ENCODE data around the gene CYP2R1.

CYP2R1 gene

DNA sequence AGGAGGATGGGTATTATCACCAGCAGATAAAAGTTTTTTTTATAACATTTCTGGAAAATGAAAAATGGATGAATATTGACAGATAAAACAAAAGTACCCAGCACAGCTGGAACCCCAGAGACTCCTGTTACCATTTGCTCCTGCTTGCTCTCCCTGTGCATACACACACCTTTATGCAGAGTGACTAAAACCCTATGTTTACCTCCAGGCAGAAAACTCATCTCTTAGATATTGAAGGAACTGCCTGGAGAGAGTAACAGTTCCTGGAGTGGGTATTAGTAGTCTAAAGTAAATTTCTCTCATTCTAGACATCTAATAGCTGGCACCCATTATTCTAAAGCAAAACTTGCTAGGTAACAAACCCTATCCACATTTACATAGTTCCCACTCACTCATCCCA is 38.0 kb downstream of the CYP2R1 start:
- no peaks in the 10 kb centered on the region for H3K79me2 ChIP-seq (ENCODE audit: low read length)
- no peak overlapping the region for H2AFZ ChIP-seq (ENCODE audit: low read depth, low read length)
- H3K9ac ChIP-seq (ENCODE audit: low read length), result no peak overlapping the region
- no peaks in the 10 kb centered on the region for H4K20me1 ChIP-seq (ENCODE audit: insufficient read depth, low read length)
- H3K4me1 ChIP-seq (ENCODE audit: low read length), result peaks cover 5% of the 10 kb centered on the region
- no peak overlapping the region for H3K4me2 ChIP-seq (ENCODE audit: low read length)
- no peaks in the 10 kb centered on the region for H3K27me3 ChIP-seq (ENCODE audit: low read depth, low read length)
- no peak for TF ChIP-seq EZH2phosphoT487 (IDR thresholded peaks at IDR 0.05; ENCODE audit: low read depth)
- no peak for TF ChIP-seq CTCF (IDR thresholded peaks at IDR 0.05; ENCODE audit: low read depth, low read length)
- H3K4me3 ChIP-seq (ENCODE audit: low read length), result no peak overlapping the region
- H3K27ac ChIP-seq (ENCODE audit: low read length), result no peak overlapping the region
- H3K36me3 ChIP-seq (replicated peaks; ENCODE audit: low read depth, low read length), result no peaks in the 10 kb centered on the region
- 0 out of 2 replicates have a peak, but pooled peaks cover 4% of the 10 kb centered on the region for H3K9me3 ChIP-seq (ENCODE audit: insufficient read depth, low read length)

DNA sequence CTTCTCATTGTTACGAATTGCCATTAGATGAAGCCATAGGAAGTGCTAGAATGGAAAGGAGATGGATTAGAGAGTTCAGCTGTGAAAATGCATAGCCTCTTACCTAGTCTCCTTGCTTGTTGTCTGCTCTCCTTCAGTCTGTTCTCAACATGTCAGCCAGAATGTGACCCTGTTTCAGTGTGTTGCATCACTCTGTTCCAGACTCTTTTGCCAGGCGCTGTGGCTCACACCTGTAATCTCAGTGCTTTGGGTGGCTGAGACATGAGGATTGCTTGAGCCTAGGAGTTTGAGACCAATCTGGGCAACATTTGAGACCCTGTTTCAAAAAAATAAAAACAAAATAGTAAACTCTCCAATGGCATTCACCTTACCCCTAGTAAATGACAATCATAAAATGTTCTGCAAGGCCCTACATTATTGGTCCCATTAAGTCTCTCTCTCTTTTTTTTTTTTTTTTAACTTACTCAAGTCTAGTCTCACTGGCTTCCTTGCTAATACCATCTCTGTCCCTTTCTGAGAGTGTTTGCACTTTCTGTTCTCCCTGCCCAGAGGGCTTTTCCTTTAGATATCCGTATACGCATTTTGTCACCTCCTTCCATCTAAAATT is 39.4 kb downstream of the CYP2R1 start:
- H3K79me2 ChIP-seq (ENCODE audit: low read length), result no peaks in the 10 kb centered on the region
- H3K27ac ChIP-seq (ENCODE audit: low read length), result no peak overlapping the region
- H3K4me3 ChIP-seq (ENCODE audit: low read length), result no peak overlapping the region
- H2AFZ ChIP-seq (ENCODE audit: low read depth, low read length), result no peak overlapping the region
- H3K4me1 ChIP-seq (ENCODE audit: low read length), result peaks cover 5% of the 10 kb centered on the region
- H4K20me1 ChIP-seq (ENCODE audit: insufficient read depth, low read length), result no peaks in the 10 kb centered on the region
- 0 out of 2 replicates have a peak, but pooled peaks cover 4% of the 10 kb centered on the region for H3K9me3 ChIP-seq (ENCODE audit: insufficient read depth, low read length)
- no peak overlapping the region for H3K4me2 ChIP-seq (ENCODE audit: low read length)
- no peaks in the 10 kb centered on the region for H3K27me3 ChIP-seq (ENCODE audit: low read depth, low read length)
- no peaks in the 10 kb centered on the region for H3K36me3 ChIP-seq (replicated peaks; ENCODE audit: low read depth, low read length)
- TF ChIP-seq EZH2phosphoT487 (IDR thresholded peaks at IDR 0.05; ENCODE audit: low read depth), result no peak
- no peak for TF ChIP-seq CTCF (IDR thresholded peaks at IDR 0.05; ENCODE audit: low read depth, low read length)
- no peak overlapping the region for H3K9ac ChIP-seq (ENCODE audit: low read length)

GRCh38 chr11:14842002-14842401 is 50.0 kb downstream of the CYP2R1 start:
- Histone ChIP-seq H4K20me1 (ENCODE audit: insufficient read depth, low read length) (no peaks in the 10 kb centered on the region), H3K4me1 (ENCODE audit: low read length) (no peaks in the 10 kb centered on the region), H3K9me3 (ENCODE audit: insufficient read depth, low read length) (no peaks in the 10 kb centered on the region), H3K36me3 (replicated peaks; ENCODE audit: low read depth, low read length) (no peaks in the 10 kb centered on the region), H3K27me3 (ENCODE audit: low read depth, low read length) (no peaks in the 10 kb centered on the region), H2AFZ (ENCODE audit: low read depth, low read length) (no peak overlapping the region), H3K27ac (ENCODE audit: low read length) (no peak overlapping the region), H3K4me2 (ENCODE audit: low read length) (no peak overlapping the region), H3K79me2 (ENCODE audit: low read length) (no peaks in the 10 kb centered on the region), H3K4me3 (ENCODE audit: low read length) (no peak overlapping the region), H3K9ac (ENCODE audit: low read length) (no peak overlapping the region)
- TF ChIP-seq EZH2phosphoT487 (IDR thresholded peaks at IDR 0.05; ENCODE audit: low read depth) (no peak), CTCF (IDR thresholded peaks at IDR 0.05; ENCODE audit: low read depth, low read length) (no peak)

DNA sequence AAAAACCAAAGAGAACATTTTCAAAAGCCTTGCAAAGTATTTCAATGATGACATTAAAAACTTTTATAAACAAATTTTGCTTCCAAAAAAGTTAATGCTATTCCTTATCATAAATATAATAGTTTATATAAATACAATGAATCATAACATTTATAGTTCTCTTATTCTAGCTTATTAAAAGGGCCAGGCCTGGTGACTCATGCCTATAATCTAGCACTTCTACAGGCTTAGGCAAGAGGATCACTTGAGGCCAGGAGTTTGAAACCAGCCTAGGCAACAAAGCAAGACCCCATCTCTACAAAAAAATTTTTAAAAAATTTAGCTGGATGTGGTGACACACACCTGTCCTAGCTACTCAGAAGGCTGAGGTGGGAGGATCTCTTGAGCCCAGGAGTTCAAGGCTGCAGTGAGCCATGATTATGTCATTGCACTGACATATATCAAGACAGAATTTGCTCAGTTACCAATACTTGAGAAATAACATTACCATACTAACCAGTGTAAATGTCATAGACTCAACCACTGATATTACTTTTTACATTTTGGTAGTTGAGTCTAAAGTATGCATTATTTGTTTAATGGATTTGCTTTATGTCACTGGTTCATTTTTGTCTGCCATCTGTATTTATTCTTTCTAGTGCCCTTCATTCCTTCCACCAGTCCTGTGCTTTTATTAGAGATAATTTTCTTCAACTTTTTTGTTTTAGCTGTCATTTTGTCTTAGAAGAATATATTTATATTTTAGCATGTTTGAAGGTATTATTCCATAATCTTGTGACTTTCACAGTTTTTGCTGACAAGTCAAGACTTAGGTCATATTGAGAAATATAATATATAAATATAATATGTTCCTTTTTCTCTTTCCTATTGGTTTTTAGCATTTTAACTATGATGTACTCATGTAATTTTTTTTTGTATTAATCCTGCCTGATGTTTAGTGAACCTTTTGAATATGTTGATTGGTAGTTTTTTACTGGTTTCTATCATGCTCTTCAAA is 56.2 kb downstream of the CYP2R1 start:
- H3K4me2 ChIP-seq (ENCODE audit: low read length), result no peak overlapping the region
- no peak for TF ChIP-seq CTCF (IDR thresholded peaks at IDR 0.05; ENCODE audit: low read depth, low read length)

More for the DNA sequence above, 56.2 kb downstream of the CYP2R1 start:
- Histone ChIP-seq H3K27ac (ENCODE audit: low read length) (no peak overlapping the region), H3K4me1 (ENCODE audit: low read length) (peaks cover 3% of the 10 kb centered on the region; the same call in 1 of the 2 replicates), H3K27me3 (ENCODE audit: low read depth, low read length) (no peaks in the 10 kb centered on the region), H3K4me3 (ENCODE audit: low read length) (no peak overlapping the region), H3K9ac (ENCODE audit: low read length) (no peak overlapping the region), H4K20me1 (ENCODE audit: insufficient read depth, low read length) (no peaks in the 10 kb centered on the region), H3K9me3 (ENCODE audit: insufficient read depth, low read length) (no peaks in the 10 kb centered on the region), H3K79me2 (ENCODE audit: low read length) (no peaks in the 10 kb centered on the region), H2AFZ (ENCODE audit: low read depth, low read length) (no peak overlapping the region), H3K36me3 (replicated peaks; ENCODE audit: low read depth, low read length) (no peaks in the 10 kb centered on the region)
